ENCODE data around the gene WRAP73.

GRCh38 chr1:3607703-3608065 is 42.2 kb downstream of the WRAP73 start:
- TF ChIP-seq POLR2A (IDR thresholded peaks at IDR 0.05) = no peak
- TF ChIP-seq CTCF (IDR thresholded peaks at IDR 0.05) = no peak
- TF ChIP-seq POLR2AphosphoS5 (IDR thresholded peaks at IDR 0.05) = no peak
- no peak for TF ChIP-seq EP300 (IDR thresholded peaks at IDR 0.05)
